Midbrain (tissue), 1 donor: ENCODE results near the gene PRR3.
A peak's percentile ranks its signal among the peaks of the same experiment; 100 is the strongest.

Experiments
- DNase-seq: peaks from one replicate; lab custom pipeline; 2025; lab: John Stamatoyannopoulos, UW

PRR3 gene

DNA sequence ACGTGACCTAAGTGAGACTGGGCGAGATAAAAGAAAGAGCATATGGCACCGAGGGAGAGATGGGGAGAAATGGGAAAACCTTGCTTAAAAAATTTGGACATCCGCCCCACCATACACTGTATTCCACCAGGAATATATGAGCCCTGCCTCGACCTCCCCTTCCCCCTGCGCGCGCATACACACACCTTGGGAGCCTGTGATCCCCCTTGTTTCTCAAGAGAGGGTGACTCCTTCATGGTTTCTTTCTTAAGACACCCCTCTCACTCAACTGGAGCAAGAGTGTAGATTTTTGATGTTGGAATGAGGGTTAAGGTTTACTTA, 14.6 kb downstream of the PRR3 start:
- DNase-seq = no peak

DNA sequence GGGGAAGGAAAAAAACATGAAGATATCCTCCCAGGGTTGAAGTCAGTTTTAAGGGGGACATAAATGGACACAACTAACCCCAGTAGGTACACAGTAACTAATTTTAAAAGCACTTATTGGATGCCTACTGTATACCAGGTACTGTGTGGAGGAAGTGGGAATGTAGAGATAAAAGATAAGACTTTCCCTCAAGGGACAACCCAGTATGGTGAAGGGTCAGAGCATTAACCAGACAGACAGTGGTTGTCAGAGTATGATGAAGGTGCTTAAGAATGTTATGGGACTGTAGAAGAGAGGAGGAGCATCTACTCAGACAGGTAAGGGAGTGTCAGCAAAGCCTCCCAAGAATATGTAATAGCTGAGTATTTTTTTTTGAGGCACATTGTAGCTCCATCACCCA, 15.1 kb downstream of the PRR3 start:
- no peak for DNase-seq

DNA sequence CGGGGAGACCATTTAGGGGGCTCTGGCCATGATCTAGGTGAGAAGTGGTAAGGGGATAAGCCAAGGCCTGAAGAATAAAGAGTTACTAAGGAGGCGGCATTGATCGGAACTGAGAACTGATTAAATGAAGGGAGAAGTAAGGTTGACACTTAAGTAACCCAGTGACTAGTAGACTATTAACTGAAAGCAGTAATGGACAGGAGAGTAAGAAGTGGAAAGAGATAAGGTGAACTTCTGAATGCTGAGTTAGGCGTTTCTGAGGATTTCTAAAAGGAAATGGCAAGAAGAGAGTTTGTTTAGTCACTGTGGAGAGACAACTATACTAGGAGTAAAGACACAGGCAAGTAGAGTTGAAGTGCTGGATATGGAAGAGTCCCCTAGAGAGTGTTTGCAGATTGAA, 16.0 kb downstream of the PRR3 start:
- no peak for DNase-seq

DNA sequence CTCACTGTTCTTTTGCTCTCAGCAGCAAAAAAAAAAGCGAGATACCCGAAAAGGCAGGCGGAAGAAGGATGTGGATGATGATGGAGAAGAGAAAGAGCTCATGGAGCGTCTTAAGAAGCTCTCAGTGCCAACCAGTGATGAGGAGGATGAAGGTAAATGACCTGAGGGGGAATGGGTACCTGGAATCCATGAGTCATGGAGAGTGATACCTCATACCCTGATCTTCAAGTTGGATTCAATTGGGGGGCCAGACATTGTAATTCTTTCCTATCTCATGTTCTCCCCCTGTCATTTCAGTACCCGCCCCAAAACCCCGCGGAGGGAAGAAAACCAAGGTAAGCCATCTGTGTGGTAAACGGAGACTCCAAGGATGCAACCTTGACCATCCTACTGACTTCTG, 21.0 kb downstream of the PRR3 start:
- no peak for DNase-seq

DNA sequence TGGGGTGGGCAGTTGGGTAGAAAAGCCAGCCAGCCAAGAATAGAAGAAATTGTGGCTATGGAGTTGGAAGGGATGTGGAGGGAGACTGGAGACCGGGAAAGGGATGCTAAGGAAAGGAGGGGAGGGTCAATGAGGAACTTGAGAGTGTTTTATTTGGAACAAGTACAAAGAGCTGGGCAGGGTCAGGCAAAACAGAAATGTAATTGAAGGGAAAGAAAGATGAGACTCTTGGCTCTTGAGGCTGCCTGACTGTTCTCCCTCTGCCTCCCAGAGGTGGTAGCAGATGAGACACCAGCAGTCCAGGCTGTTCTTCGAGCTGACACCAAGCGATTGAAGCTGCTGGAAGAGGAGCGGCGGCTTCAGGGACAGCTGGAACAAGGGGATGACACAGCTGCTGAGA, 26.8 kb downstream of the PRR3 start:
- DNase-seq = no peak

GRCh38 chr6:30589754-30590358, 32.8 kb downstream of the PRR3 start:
- no peak for DNase-seq

GRCh38 chr6:30590509-30590908, 33.4 kb downstream of the PRR3 start:
- no peak for DNase-seq

- DNase-seq = no peak
Measured at GRCh38 chr6:30591008-30591407, 33.9 kb downstream of the PRR3 start.

- DNase-seq = no peak
Measured at GRCh38 chr6:30592287-30592686, 35.2 kb downstream of the PRR3 start.

- peak; percentile 75 for DNase-seq
Measured at GRCh38 chr6:30597315-30598144, 40.4 kb downstream of the PRR3 start.

DNA sequence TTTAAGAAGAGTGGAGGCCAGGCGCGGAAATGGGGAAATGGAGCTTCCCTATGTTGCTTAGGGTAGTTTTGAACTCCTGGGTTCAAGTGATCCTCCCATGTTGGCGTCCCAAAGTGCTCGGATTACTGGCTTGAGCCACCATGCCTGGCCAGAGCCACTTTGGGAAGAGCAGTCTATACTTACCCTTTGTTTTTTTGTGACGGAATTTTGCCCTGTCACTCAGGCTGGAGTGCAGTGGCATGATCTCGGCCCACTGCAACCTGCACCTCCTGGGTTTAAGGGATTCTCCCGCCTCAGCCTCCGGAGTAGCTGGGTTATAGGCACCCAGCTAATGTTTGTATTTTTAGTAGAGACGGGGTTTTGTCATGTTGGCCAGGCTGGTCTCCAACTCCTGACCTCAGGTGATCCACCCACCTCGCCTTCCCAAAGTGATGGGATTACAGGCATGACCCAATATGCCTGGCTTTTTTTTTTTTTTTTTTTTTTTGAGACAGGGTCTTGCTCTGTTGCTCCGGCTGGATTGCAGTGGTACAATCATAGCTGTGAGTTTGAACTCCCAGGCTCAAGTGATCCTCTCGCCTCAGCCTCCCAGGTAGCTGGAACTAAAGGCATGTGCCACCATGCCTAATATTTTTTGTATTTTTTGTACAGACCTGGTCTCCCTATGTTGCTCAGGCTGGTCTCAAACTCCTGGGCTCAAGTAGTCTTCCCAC, 42.0 kb downstream of the PRR3 start:
- no peak for DNase-seq

- DNase-seq = no peak
Measured at GRCh38 chr6:30599625-30600324, 42.7 kb downstream of the PRR3 start.

- no peak for DNase-seq
Measured at GRCh38 chr6:30600451-30600961, 43.4 kb downstream of the PRR3 start.

GRCh38 chr6:30601436-30601814, 44.3 kb downstream of the PRR3 start:
- DNase-seq = no peak

- DNase-seq = no peak
Measured at GRCh38 chr6:30601815-30602641, 44.9 kb downstream of the PRR3 start.

DNA sequence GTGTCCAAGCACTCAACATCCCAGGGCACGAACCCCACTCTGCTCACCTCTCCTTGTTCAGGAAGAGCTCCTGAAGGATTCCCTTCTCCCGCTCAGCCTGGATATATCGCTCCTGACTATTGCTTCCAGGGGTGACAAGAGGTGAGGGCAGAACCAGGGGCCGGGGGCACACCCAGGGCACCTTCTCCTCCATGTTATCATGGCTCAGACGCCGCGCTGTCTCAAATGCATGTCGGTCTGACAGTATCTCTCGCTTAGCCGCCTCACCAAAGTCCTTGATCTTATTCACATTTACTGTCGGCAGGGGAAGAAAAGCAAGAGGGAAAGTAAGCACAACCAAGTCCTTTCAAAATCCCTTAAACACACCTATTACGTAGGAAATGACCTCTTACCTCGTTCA, 46.9 kb downstream of the PRR3 start:
- DNase-seq = no peak

GRCh38 chr6:30610065-30610464, 53.0 kb downstream of the PRR3 start:
- DNase-seq = no peak

- no peak for DNase-seq
Measured at GRCh38 chr6:30611150-30611855, 54.2 kb downstream of the PRR3 start.

- no peak for DNase-seq
Measured at GRCh38 chr6:30611856-30612194, 54.7 kb downstream of the PRR3 start.

- DNase-seq = peak; percentile 30
Measured at GRCh38 chr6:30612213-30612612, 55.1 kb downstream of the PRR3 start.

- DNase-seq = no peak
Measured at GRCh38 chr6:30612687-30613248, 55.7 kb downstream of the PRR3 start.
